GM23338 (cell line): ENCODE data around the gene GGCX. TPM values are rescaled to one million over a fixed set of nuclear protein-coding genes. Genes with fewer than 3 reads are reported as not detected.

Experiments used
- ATAC-seq: fragments of 200-7000 bp; cut with Tn5 transposase; 3 replicates; pipeline ENCODE4 v1.9.1; 2020
- DNase-seq: peaks from one replicate; pipeline ENCODE4 v3.0.0-alpha.2; 2015; ENCODE audit warnings: low spot score
- H2AFZ ChIP-seq: fragments of 200-600 bp; sonication (generic); 2 replicates; pipeline ENCODE4 v1.8.0; 2016; ENCODE audit warnings: antibody characterized with exemption, mild to moderate bottlenecking, moderate library complexity
- H3F3A ChIP-seq: fragments of 200-600 bp; sonication (generic); replicated peaks from 2 replicates; pipeline ENCODE4 v1.8.0; 2017; ENCODE audit warnings: antibody characterized with exemption, mixed run types, low read depth
- H3K27ac ChIP-seq: fragments of 200-600 bp; sonication (generic); 2 replicates; pipeline ENCODE4 v1.6.1; 2016; ENCODE audit warnings: low read depth
- H3K27me3 ChIP-seq: fragments of 200-600 bp; sonication (generic); 2 replicates; pipeline ENCODE4 v1.8.0; 2016; ENCODE audit warnings: mild to moderate bottlenecking, mixed run types, moderate library complexity; ENCODE audit not compliant: insufficient read depth
- H3K36me3 ChIP-seq: fragments of 200-600 bp; sonication (generic); 2 replicates; pipeline ENCODE4 v1.8.0; 2016; ENCODE audit warnings: mild to moderate bottlenecking; ENCODE audit not compliant: insufficient read depth
- H3K4me1 ChIP-seq: fragments of 200-600 bp; sonication (generic); 2 replicates; pipeline ENCODE4 v1.8.0; 2016; ENCODE audit warnings: mild to moderate bottlenecking, moderate library complexity; ENCODE audit not compliant: insufficient read depth
- H3K4me2 ChIP-seq: fragments of 200-600 bp; sonication (generic); 2 replicates; pipeline ENCODE4 v1.7.1; 2017; ENCODE audit warnings: mixed run types
- H3K4me3 ChIP-seq: fragments of 200-600 bp; sonication (generic); 2 replicates; pipeline ENCODE4 v1.6.1; 2016; ENCODE audit warnings: mixed run types
- H3K79me2 ChIP-seq: fragments of 200-600 bp; sonication (generic); replicated peaks from 2 replicates; pipeline ENCODE4 v1.8.0; 2017; ENCODE audit warnings: mild to moderate bottlenecking; ENCODE audit not compliant: insufficient read depth
- H3K9me2 ChIP-seq: fragments of 200-600 bp; sonication (generic); 2 replicates; pipeline ENCODE4 v1.8.0; 2017; ENCODE audit not compliant: insufficient read depth
- H4K20me1 ChIP-seq: fragments of 200-600 bp; sonication (generic); replicated peaks from 2 replicates; pipeline ENCODE4 v1.8.0; 2017; ENCODE audit warnings: mild to moderate bottlenecking; ENCODE audit not compliant: insufficient read depth
- H3K27ac Mint-ChIP-seq: 2 replicates; pipeline ENCODE4 v1.8.0; 2020; ENCODE audit warnings: inconsistent platforms, mild to moderate bottlenecking, moderate library complexity, mixed read lengths
- H3K27me3 Mint-ChIP-seq: 3 replicates; pipeline ENCODE4 v1.8.0; 2022; ENCODE audit warnings: low read depth, mild to moderate bottlenecking, moderate library complexity, mixed read lengths, inconsistent platforms; ENCODE audit not compliant: insufficient read depth, poor library complexity
- H3K36me3 Mint-ChIP-seq: 3 replicates; pipeline ENCODE4 v1.8.0; 2021; ENCODE audit warnings: low read depth, mild to moderate bottlenecking, inconsistent platforms, moderate library complexity, mixed read lengths
- H3K4me1 Mint-ChIP-seq: 3 replicates; pipeline ENCODE4 v1.8.0; 2020; ENCODE audit warnings: mild to moderate bottlenecking, inconsistent platforms, mixed read lengths
- H3K4me3 Mint-ChIP-seq: 3 replicates; pipeline ENCODE4 v1.8.0; 2021; ENCODE audit warnings: moderate library complexity, mild to moderate bottlenecking, inconsistent platforms, mixed read lengths
- H3K9me3 Mint-ChIP-seq: 3 replicates; pipeline ENCODE4 v1.8.0; 2020; ENCODE audit warnings: moderate library complexity, mild to moderate bottlenecking, inconsistent platforms, mixed read lengths
- CTCF ChIP-seq, 2 experiments: fragments of 200-600 bp in 1 of 2; sonication (generic) in 1 of 2; conservative IDR thresholded peaks; 2 replicates each; pipeline versions ENCODE4 v1.5.1 to v1.6.1; 2016 to 2017; ENCODE audit warnings: antibody characterized with exemption in 2 of 2, low read depth in 2 of 2, mild to moderate bottlenecking in 2 of 2, moderate library complexity in 1 of 2
- ETS1 ChIP-seq: IDR thresholded peaks from 2 replicates; pipeline ENCODE4 v1.6.1; 2016; ENCODE audit warnings: antibody characterized with exemption
- EZH2phosphoT487 ChIP-seq: fragments of 200-600 bp; sonication (generic); IDR thresholded peaks from one replicate; pipeline ENCODE4 v1.8.1; 2018; ENCODE audit warnings: antibody characterized with exemption; ENCODE audit not compliant: unreplicated experiment
- JUNB ChIP-seq: IDR thresholded peaks from one replicate; pipeline ENCODE4 v1.6.1; 2016; ENCODE audit warnings: antibody characterized with exemption; ENCODE audit not compliant: unreplicated experiment
- NANOG ChIP-seq: IDR thresholded peaks from 2 replicates; pipeline ENCODE4 v1.6.1; 2016; ENCODE audit warnings: antibody characterized with exemption, borderline replicate concordance
- POLR2AphosphoS5 ChIP-seq: IDR thresholded peaks from 2 replicates; pipeline ENCODE4 v1.6.1; 2016; ENCODE audit warnings: antibody characterized with exemption, low read depth
- REST ChIP-seq: IDR thresholded peaks from one replicate; pipeline ENCODE4 v1.6.1; 2018; ENCODE audit warnings: antibody characterized with exemption; ENCODE audit not compliant: unreplicated experiment
- ZNF462 ChIP-seq: fragments of 250-450 bp; sonication (Bioruptor Pico); IDR thresholded peaks from 2 replicates; pipeline ENCODE4 v1.5.0; 2020; ENCODE audit warnings: mild to moderate bottlenecking, moderate library complexity
- polyA plus RNA-seq: library from polyadenylated mRNA; unstranded; fragments of >200 nt; fragmentation: Nextera tagmentation; extraction: Ambion mirVana; gene quantifications from 2 replicates; pipeline ENCODE4 v1.2.1, GENCODE V29; 2016
- total RNA-seq: library from RNA; depleted of rRNA; stranded (reverse); fragments of >200 nt; shearing (Covaris generic); gene quantifications from 2 replicates; pipeline ENCODE4 v1.2.3, GENCODE V29; 2014

Gene GGCX
- total and polyA plus RNA-seq, 2 experiments from 2014 or later = 14.4 to 36.2 TPM

DNA sequence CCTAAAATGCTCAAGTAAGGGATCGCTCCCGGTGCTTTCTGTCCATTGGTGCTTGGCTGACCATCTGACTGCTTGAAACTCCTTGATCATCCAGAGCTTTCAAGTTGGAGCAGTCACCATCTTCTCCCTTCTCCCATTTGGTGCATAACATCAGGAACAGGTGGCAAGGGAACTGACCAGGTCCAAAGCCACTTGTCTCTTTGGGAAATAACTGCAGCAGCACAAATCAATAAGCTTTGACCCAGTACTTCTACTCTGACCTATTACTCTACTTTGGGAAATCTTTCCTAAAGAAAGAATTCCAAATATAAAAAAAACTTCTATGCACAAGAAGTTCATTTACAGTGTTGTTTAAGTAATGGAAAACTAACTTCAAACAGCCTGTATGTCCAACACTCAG is 32.9 kb downstream of the GGCX start (continued):
- TF ChIP-seq REST = no peak
- TF ChIP-seq NANOG = no peak
- no peak for TF ChIP-seq CTCF (conservative IDR thresholded peaks at IDR 0.05; ENCODE audit: low read depth in 2 of 2)

DNA sequence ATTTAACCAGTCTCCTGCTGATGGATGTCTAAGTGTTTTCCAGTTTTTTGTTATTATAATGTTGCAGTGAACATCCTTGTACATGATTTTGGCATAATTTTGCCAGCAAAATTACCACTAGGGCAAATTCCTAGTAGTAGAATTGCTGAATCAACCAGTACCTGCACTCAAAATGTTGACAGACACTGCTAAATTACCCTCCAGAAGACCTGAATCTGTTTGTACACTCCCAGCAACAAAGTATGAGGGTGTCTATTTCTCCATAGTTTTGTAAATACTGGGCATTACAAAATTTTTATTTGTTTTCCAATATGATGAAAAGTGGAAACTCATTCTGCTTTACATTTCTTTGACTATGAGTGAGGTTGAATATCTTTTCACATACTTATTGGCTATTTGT is 33.5 kb downstream of the GGCX start:
- Mint-ChIP-seq H3K27ac (no peak overlapping the region), H3K4me1 (peaks cover 20% of the 10 kb centered on the region), H3K27me3 (peaks cover 9% of the 10 kb centered on the region), H3K36me3 (no peaks in the 10 kb centered on the region), H3K9me3 (no peaks in the 10 kb centered on the region; the same call in 2 of the 3 replicates), H3K4me3 (no peak overlapping the region)
- H3K4me3 ChIP-seq = no peak overlapping the region
- H2AFZ ChIP-seq = no peak overlapping the region
- no peak overlapping the region for H3K27ac ChIP-seq
- H3F3A ChIP-seq = no peaks in the 10 kb centered on the region
- no peaks in the 10 kb centered on the region for H3K36me3 ChIP-seq
- DNase-seq = no peak
- no peak for ATAC-seq
- peaks cover 4% of the 10 kb centered on the region; the same call in 1 of the 2 replicates for H3K4me1 ChIP-seq
- H3K27me3 ChIP-seq = no peaks in the 10 kb centered on the region
- no peaks in the 10 kb centered on the region for H3K79me2 ChIP-seq
- no peak for TF ChIP-seq POLR2AphosphoS5
- no peaks in the 10 kb centered on the region for H3K9me2 ChIP-seq
- H3K4me2 ChIP-seq = no peak overlapping the region
- H4K20me1 ChIP-seq = no peaks in the 10 kb centered on the region

GRCh38 chr2:85525567-85525966 is 35.7 kb downstream of the GGCX start:
- H3K36me3 Mint-ChIP-seq = no peaks in the 10 kb centered on the region
- DNase-seq (no peak), ATAC-seq (no peak)
- Histone ChIP-seq H3K9me2 (no peaks in the 10 kb centered on the region), H3K79me2 (no peaks in the 10 kb centered on the region), H3K36me3 (no peaks in the 10 kb centered on the region), H3K4me1 (peaks cover 4% of the 10 kb centered on the region; the same call in 1 of the 2 replicates), H3K4me3 (no peak overlapping the region), H3K27me3 (no peaks in the 10 kb centered on the region), H3K4me2 (no peak overlapping the region), H3K27ac (no peak overlapping the region), H3F3A (no peaks in the 10 kb centered on the region), H2AFZ (peak overlapping the region; percentile 68), H4K20me1 (no peaks in the 10 kb centered on the region)
- H3K4me1 Mint-ChIP-seq = peaks cover 20% of the 10 kb centered on the region
- no peaks in the 10 kb centered on the region; the same call in 2 of the 3 replicates for H3K9me3 Mint-ChIP-seq
- no peak overlapping the region for H3K27ac Mint-ChIP-seq
- peaks cover 10% of the 10 kb centered on the region for H3K27me3 Mint-ChIP-seq
- H3K4me3 Mint-ChIP-seq = no peak overlapping the region; the same call in 2 of the 3 replicates
- TF ChIP-seq ZNF462 (no peak), ETS1 (no peak), JUNB (no peak), EZH2phosphoT487 (no peak)
